Measurements from ENCODE around the gene ZCWPW1. TPM values are rescaled to one million over a fixed set of nuclear protein-coding genes. Genes with fewer than 3 reads are reported as not detected.
"Not testable (repeated sequence)": the region's sequence is repeated elsewhere in the genome, so short reads cannot be mapped to it uniquely, and the experiment has no call there.

The ZCWPW1 gene
- total RNA-seq, 4 donors from 2014 or later = 2.2 to 9.4 (median 4.8) TPM

DNA sequence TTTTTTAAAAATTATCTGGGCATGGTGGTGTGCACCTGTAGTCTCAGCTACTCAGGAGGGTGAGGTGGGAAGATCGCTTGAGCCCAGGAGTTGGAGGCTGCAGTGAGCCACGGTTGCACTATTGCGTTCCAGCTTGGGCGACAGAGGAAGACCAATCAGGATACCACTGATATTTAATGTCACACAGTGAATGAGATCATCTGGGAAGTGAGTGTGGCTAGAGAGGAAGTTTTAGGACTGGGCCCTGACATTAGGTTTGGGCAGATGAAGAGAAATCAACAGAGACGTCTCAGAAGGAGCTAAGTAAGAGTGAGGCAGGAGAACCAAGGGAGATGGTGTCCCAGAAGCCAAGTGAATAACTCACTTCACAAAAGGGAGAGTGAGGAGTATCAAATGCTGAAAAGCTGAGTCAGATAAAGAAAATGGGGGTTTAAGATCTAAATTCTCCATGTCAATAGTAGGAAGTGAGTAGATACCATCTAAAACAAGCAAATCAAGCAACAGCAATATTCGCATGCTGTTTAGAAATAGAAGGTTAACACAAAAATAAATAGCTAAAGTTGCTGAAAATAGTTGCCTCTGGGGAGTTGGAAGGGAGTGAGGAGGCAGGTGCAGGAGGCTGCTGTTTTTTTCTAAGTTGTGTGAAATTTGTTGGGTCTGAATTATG lies 43.7 kb downstream of the ZCWPW1 start:
- Histone ChIP-seq H3K9me3 (no peaks in the 10 kb centered on the region), H3K4me3 (no peak overlapping the region), H3K36me3 (no peaks in the 10 kb centered on the region), H3K4me1 (peaks cover 3% of the 10 kb centered on the region), H3K27me3 (no peaks in the 10 kb centered on the region), H3K27ac (no peak overlapping the region)
- 65% methylated on average over 6 of the region's 6 CpGs for WGBS
- DNase-seq (ENCODE audit: low spot score in 2 of 2) = no peak
- TF ChIP-seq CTCF (IDR thresholded peaks at IDR 0.05) (no peak), POLR2A (IDR thresholded peaks at IDR 0.05) (no peak), POLR2AphosphoS5 (IDR thresholded peaks at IDR 0.05) (no peak), EP300 (IDR thresholded peaks at IDR 0.05) (no peak)

DNA sequence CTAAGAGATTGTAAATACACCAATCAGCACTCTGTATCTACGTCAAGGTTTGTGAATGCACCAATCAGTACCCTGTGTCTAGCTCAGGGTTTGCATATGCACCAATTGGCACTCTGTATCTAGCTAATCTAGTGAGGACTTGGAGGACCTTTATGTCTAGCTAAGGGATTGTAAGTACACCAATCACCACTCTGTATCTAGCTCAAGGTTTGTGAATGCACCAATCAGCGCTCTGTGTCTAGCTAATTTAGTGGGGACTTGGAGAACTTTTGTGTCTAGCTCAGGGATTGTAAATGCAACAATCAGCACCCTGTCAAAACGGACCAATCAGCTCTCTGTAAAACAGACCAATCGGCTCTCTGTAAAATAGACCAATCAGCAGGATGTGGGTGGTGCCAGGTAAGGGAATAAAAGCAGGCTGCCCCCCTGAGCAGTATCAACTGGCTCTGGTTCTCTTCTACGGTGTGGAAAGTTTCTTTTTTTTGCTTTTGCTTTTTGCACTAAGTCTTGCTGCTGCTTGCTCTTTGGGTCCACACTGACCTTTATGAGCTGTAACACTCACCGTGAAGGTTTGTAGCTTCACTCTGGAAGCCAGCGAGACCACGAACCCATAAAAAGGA lies 46.2 kb downstream of the ZCWPW1 start:
- H3K4me3 ChIP-seq; H3K27ac ChIP-seq; H3K36me3 ChIP-seq; H3K27me3 ChIP-seq; DNase-seq (ENCODE audit: low spot score in 2 of 2); H3K4me1 ChIP-seq; H3K9me3 ChIP-seq: not testable (repeated sequence)
- 89% methylated on average over 8 of the region's 8 CpGs for WGBS

- not testable (repeated sequence) for H3K9me3 ChIP-seq; H3K27me3 ChIP-seq; H3K27ac ChIP-seq; H3K36me3 ChIP-seq; DNase-seq (ENCODE audit: low spot score in 2 of 2); H3K4me3 ChIP-seq; H3K4me1 ChIP-seq
- WGBS = 87% methylated on average over 10 of the region's 49 CpGs
These were observed 46.8 kb downstream of the ZCWPW1 start for GRCh38 chr7:100381531-100382233.

DNA sequence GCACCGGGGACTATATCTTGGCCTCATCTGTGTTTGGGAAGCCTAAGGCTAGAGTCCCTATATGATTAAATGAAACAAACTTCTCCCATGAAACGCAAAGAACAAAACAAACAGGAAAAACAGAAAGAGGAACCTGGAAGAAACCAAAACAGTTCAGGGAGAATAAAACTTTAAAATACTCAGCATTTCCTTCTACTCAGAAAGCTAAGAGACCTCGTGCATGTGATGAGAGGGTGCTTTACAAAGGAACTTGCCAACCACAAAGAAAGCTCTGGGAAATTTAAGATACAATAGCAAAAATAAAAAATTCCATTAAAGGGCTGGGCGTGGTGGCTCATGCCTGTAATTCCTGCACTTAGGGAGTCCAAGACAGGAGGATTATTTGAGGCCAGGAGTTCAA lies 48.3 kb downstream of the ZCWPW1 start:
- Histone ChIP-seq H3K4me1 (no peaks in the 10 kb centered on the region), H3K4me3 (no peak overlapping the region), H3K9me3 (no peaks in the 10 kb centered on the region), H3K27ac (peak overlapping the region; percentile 5), H3K27me3 (no peaks in the 10 kb centered on the region), H3K36me3 (no peaks in the 10 kb centered on the region)
- DNase-seq (ENCODE audit: low spot score in 2 of 2) = no peak
- WGBS = 66% methylated on average over 4 of the region's 4 CpGs
- TF ChIP-seq EP300 (IDR thresholded peaks at IDR 0.05) = no peak
- TF ChIP-seq POLR2AphosphoS5 (IDR thresholded peaks at IDR 0.05) = no peak
- no peak for TF ChIP-seq CTCF (IDR thresholded peaks at IDR 0.05)
- TF ChIP-seq POLR2A (IDR thresholded peaks at IDR 0.05) = no peak

DNA sequence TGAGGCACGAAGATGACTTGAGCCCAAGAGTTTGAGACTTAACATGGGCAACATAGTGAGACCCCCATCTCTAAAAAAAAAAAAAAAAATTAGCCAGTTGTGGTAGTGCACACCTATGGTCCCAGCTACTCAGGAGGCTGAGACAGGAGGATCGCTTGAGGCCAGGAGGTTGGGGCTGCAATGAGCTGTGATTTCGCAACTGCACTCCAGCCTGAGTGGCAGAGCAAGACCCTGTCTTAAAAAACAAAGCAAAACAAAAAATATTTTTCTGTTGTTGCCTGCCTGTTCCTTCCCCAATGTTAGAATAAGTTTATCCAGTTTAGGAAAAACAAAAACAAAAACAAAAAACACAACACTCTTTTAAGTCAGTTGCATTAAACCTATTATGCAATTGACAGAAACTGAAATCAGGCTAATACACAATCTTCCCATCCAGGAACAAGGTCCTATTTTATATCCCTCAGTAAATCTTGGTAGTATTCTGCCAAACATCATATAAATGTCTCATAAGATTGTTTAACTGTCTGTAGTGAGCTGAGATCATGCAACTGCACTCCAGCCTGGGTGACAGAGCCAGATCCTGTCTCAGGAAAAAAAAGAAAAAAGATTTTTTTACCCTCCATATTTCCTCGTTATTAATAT lies 50.3 kb downstream of the ZCWPW1 start:
- TF ChIP-seq EP300 (IDR thresholded peaks at IDR 0.05) (no peak), POLR2A (IDR thresholded peaks at IDR 0.05) (no peak), CTCF (IDR thresholded peaks at IDR 0.05) (no peak), POLR2AphosphoS5 (IDR thresholded peaks at IDR 0.05) (no peak)
- DNase-seq (ENCODE audit: low spot score in 2 of 2) = peak in 1 of 2 donors; percentile 21
- 85% methylated on average over 4 of the region's 4 CpGs for WGBS
- no peaks in the 10 kb centered on the region for H3K4me1 ChIP-seq
- no peaks in the 10 kb centered on the region for H3K27me3 ChIP-seq
- H3K27ac ChIP-seq = no peak overlapping the region
- no peaks in the 10 kb centered on the region for H3K36me3 ChIP-seq
- no peak overlapping the region for H3K4me3 ChIP-seq
- H3K9me3 ChIP-seq = no peaks in the 10 kb centered on the region

GRCh38 chr7:100376066-100376465 lies 52.4 kb downstream of the ZCWPW1 start:
- no peak for TF ChIP-seq POLR2A (IDR thresholded peaks at IDR 0.05)
- TF ChIP-seq CTCF (IDR thresholded peaks at IDR 0.05) = no peak
- no peak for TF ChIP-seq EP300 (IDR thresholded peaks at IDR 0.05)
- no peak for TF ChIP-seq POLR2AphosphoS5 (IDR thresholded peaks at IDR 0.05)
- Histone ChIP-seq H3K27ac (no peak overlapping the region), H3K4me1 (peaks cover 10% of the 10 kb centered on the region), H3K9me3 (no peaks in the 10 kb centered on the region), H3K4me3 (no peak overlapping the region), H3K36me3 (no peaks in the 10 kb centered on the region), H3K27me3 (no peaks in the 10 kb centered on the region)
- no peak for DNase-seq (ENCODE audit: low spot score in 2 of 2)
- 88% methylated on average over 3 of the region's 3 CpGs for WGBS
